HepG2 (cell line): ENCODE results near the gene OSCP1. TPM values are rescaled to one million over a fixed set of nuclear protein-coding genes. Genes with fewer than 3 reads are reported as not detected.

Experiments used
- ARID3A ChIP-seq: IDR thresholded peaks from 2 replicates; pipeline ENCODE4 v1.6.1; 2012; ENCODE audit warnings: low read depth, low read length, improper control_type of control experiment
- ARNTL ChIP-seq: sonication (generic); formaldehyde crosslinking; IDR thresholded peaks from 2 replicates; pipeline ENCODE4 v1.4.0; 2020; ENCODE audit warnings: mild to moderate bottlenecking, missing genetic modification reagents
- HHEX ChIP-seq: IDR thresholded peaks from 2 replicates; pipeline ENCODE4 v1.6.1; 2016; ENCODE audit warnings: control low read depth
- KLF15 ChIP-seq: sonication (generic); formaldehyde crosslinking; IDR thresholded peaks from 2 replicates; pipeline ENCODE4 v1.8.1; 2023; ENCODE audit warnings: borderline replicate concordance, mild to moderate bottlenecking, inconsistent platforms, missing genetic modification reagents, mixed read lengths
- POLR2AphosphoS5 ChIP-seq: IDR thresholded peaks from 2 replicates; pipeline ENCODE4 v1.6.1; 2012; ENCODE audit warnings: low read depth, low read length
- POLR2G ChIP-seq: fragments of 200-400 bp; formaldehyde crosslinking; IDR thresholded peaks from 2 replicates; pipeline ENCODE4 v1.6.1; 2018; ENCODE audit warnings: mild to moderate bottlenecking, low read depth, low read length, moderate library complexity
- RERE ChIP-seq: IDR thresholded peaks from 2 replicates; pipeline ENCODE4 v1.6.1; 2016; ENCODE audit warnings: low read depth, missing genetic modification reagents, missing compliant biosample characterization
- SKI ChIP-seq: fragments of 450-650 bp; IDR thresholded peaks from one replicate; pipeline ENCODE4 v1.6.1; 2018; ENCODE audit warnings: mild to moderate bottlenecking; ENCODE audit not compliant: partially characterized antibody
- ZNF253 ChIP-seq: sonication (generic); formaldehyde crosslinking; IDR thresholded peaks from 2 replicates; pipeline ENCODE4 v1.8.0; 2022; ENCODE audit warnings: mild to moderate bottlenecking, missing genetic modification reagents, borderline replicate concordance
- polyA plus RNA-seq, 8 experiments: library from polyadenylated mRNA; depleted of rRNA in 3 of 8; stranded (reverse) in 7 of 8; unstranded in 1 of 8; fragments of >200 nt; fragmentation: Illumina TruSeq in 4 of 8; extraction: Trizol in 4 of 8; gene quantifications; 2 replicates each; pipeline versions ENCODE4 v1.2.1 to v1.2.3, GENCODE V29; 2011 to 2016; ENCODE audit warnings: low read depth in 4 of 8, missing spikeins in 1 of 8, mixed read lengths in 1 of 8; ENCODE audit not compliant: insufficient read depth in 1 of 8
- total RNA-seq, 5 experiments: library from RNA; depleted of rRNA; stranded (reverse); fragments of >200 nt; fragmentation: Illumina TruSeq; extraction: Trizol; gene quantifications; 2 replicates each; pipeline ENCODE4 v1.2.3, GENCODE V29; 2016; ENCODE audit warnings: low read depth in 1 of 5
- TF ChIP-seq, protein P1 (sequence below): sonication (generic); formaldehyde crosslinking; IDR thresholded peaks from 2 replicates; pipeline ENCODE4; 2020; ENCODE audit warnings: missing genetic modification reagents, mild to moderate bottlenecking, borderline replicate concordance
- TF ChIP-seq, protein P2 (sequence below): sonication (generic); formaldehyde crosslinking; IDR thresholded peaks from 2 replicates; pipeline ENCODE4 v1.4.0; 2020; ENCODE audit warnings: missing genetic modification reagents
- TF ChIP-seq, protein P3 (sequence below): sonication (generic); formaldehyde crosslinking; IDR thresholded peaks from 2 replicates; pipeline ENCODE4 v1.4.0; 2020; ENCODE audit warnings: mild to moderate bottlenecking, missing genetic modification reagents

OSCP1 gene
- total and polyA plus RNA-seq, 2 of the 13 experiments (the other 11 are each of a cell fraction or from before 2014, with no cell fraction given), result 0.60 to 0.84 TPM

DNA sequence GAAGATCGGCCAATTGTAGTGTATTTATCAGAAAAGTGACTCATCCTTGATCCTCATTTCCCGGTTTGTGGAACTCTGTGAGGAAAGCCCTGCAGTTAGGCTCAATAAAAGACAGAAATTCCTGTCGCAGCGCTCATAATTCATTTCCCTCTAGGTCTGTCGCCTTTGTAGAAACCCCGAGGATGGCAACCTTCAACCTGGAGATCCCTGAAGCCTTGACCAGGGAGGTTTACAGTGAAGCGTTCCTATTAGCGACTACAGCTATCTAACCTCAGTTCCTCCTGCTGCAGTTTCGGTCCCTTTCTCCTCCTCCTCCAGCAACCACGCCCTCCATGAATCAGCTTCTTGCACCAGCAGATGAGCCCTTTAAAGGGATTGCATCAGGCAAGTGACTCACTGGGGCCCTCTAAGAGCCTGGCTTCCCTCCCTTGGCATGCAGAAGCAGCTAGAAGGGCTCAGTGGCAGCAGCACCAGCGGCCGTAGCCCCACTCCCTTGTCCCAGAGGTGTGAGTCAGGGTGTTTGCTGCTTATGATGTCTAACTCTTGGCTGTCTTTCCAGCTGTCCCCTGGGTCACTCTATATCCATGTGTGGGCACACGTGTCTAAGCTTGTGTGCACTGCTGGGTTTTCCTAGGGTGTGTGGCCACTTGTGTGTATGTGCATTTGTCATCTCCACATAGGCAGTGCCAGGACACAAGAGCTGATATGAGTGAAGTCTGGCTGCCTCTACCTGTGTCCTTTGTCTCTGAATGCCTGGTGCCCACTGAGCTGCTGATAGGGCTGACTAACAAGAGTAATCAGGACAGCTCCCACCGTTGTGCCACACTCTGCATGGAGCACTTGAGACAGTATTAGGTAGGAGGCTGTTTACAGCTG, 63.7 kb downstream of the OSCP1 start (continued):
- TF ChIP-seq, protein P1, sequence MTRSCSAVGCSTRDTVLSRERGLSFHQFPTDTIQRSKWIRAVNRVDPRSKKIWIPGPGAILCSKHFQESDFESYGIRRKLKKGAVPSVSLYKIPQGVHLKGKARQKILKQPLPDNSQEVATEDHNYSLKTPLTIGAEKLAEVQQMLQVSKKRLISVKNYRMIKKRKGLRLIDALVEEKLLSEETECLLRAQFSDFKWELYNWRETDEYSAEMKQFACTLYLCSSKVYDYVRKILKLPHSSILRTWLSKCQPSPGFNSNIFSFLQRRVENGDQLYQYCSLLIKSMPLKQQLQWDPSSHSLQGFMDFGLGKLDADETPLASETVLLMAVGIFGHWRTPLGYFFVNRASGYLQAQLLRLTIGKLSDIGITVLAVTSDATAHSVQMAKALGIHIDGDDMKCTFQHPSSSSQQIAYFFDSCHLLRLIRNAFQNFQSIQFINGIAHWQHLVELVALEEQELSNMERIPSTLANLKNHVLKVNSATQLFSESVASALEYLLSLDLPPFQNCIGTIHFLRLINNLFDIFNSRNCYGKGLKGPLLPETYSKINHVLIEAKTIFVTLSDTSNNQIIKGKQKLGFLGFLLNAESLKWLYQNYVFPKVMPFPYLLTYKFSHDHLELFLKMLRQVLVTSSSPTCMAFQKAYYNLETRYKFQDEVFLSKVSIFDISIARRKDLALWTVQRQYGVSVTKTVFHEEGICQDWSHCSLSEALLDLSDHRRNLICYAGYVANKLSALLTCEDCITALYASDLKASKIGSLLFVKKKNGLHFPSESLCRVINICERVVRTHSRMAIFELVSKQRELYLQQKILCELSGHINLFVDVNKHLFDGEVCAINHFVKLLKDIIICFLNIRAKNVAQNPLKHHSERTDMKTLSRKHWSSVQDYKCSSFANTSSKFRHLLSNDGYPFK (CRISPR knock-in tag), result peak; percentile 68; the same call in 1 of the 2 replicates
- peak; percentile 98 for TF ChIP-seq POLR2G
- no peak for TF ChIP-seq KLF15
- TF ChIP-seq, protein P2, sequence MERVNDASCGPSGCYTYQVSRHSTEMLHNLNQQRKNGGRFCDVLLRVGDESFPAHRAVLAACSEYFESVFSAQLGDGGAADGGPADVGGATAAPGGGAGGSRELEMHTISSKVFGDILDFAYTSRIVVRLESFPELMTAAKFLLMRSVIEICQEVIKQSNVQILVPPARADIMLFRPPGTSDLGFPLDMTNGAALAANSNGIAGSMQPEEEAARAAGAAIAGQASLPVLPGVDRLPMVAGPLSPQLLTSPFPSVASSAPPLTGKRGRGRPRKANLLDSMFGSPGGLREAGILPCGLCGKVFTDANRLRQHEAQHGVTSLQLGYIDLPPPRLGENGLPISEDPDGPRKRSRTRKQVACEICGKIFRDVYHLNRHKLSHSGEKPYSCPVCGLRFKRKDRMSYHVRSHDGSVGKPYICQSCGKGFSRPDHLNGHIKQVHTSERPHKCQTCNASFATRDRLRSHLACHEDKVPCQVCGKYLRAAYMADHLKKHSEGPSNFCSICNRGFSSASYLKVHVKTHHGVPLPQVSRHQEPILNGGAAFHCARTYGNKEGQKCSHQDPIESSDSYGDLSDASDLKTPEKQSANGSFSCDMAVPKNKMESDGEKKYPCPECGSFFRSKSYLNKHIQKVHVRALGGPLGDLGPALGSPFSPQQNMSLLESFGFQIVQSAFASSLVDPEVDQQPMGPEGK (CRISPR knock-in tag), result 0 out of 2 replicates have a peak, but pooled peaks have one; percentile 23
- 0 out of 2 replicates have a peak, but pooled peaks have one; percentile 34 for TF ChIP-seq RERE (CRISPR knock-in tag)
- peak; percentile 11; the same call in 1 of the 2 replicates for TF ChIP-seq ZNF253 (CRISPR knock-in tag)
- TF ChIP-seq, protein P3, sequence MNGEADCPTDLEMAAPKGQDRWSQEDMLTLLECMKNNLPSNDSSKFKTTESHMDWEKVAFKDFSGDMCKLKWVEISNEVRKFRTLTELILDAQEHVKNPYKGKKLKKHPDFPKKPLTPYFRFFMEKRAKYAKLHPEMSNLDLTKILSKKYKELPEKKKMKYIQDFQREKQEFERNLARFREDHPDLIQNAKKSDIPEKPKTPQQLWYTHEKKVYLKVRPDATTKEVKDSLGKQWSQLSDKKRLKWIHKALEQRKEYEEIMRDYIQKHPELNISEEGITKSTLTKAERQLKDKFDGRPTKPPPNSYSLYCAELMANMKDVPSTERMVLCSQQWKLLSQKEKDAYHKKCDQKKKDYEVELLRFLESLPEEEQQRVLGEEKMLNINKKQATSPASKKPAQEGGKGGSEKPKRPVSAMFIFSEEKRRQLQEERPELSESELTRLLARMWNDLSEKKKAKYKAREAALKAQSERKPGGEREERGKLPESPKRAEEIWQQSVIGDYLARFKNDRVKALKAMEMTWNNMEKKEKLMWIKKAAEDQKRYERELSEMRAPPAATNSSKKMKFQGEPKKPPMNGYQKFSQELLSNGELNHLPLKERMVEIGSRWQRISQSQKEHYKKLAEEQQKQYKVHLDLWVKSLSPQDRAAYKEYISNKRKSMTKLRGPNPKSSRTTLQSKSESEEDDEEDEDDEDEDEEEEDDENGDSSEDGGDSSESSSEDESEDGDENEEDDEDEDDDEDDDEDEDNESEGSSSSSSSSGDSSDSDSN (CRISPR knock-in tag), result peak; percentile 67
- TF ChIP-seq HHEX (CRISPR knock-in tag), result no peak
- TF ChIP-seq ARNTL (CRISPR knock-in tag), result peak; percentile 53; the same call in 1 of the 2 replicates
- peak; percentile 69 for TF ChIP-seq POLR2AphosphoS5
- TF ChIP-seq ARID3A, result peak; percentile 71; the same call in 1 of the 2 replicates
- no peak for TF ChIP-seq SKI
